GM21515 (cell line): ENCODE data around the gene PPP6R3.

ENCODE experiments used
- ATAC-seq: cut with Tn5 transposase; IDR thresholded peaks from one replicate; pipeline ENCODE4 v1.9.1; 2021; ENCODE audit not compliant: unreplicated experiment

The PPP6R3 gene

DNA sequence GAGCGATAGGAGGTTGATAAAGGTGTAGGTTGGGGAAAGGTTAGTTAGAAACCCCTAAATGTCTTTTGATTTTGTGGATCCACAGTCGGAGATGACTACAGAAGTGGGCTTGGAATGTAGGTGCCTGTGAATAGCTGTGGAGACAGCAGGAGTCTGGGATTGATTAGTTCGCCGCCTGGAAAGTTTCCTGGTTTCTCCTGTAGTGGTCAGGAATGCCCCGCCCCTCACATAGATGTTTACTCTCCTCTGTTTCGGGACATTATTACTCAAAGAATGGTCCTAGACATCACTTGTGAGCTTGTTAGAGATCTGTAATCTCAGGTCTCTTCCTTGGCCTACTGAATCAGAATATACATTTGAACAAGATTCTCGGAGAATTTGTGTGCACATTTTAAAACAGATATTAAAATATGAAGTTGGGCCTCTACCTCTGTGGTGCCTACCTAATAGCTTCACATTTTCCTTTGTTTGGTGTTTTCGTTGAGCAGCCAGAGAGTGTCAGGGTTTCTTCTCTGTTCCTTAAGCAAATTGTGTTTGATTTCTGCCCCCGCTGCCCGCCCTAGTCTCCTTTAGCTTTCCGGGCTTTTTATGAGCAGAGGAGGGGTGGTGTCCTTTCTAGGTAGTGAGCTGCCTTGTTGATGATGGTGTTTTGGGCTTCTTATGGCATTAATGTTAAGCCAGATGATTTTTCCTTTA is 89.4 kb downstream of the PPP6R3 start:
- no peak for ATAC-seq

GRCh38 chr11:68550485-68550817 is 89.9 kb downstream of the PPP6R3 start:
- ATAC-seq, result no peak

- ATAC-seq, result no peak
These were observed 90.7 kb downstream of the PPP6R3 start for GRCh38 chr11:68551223-68551622.

DNA sequence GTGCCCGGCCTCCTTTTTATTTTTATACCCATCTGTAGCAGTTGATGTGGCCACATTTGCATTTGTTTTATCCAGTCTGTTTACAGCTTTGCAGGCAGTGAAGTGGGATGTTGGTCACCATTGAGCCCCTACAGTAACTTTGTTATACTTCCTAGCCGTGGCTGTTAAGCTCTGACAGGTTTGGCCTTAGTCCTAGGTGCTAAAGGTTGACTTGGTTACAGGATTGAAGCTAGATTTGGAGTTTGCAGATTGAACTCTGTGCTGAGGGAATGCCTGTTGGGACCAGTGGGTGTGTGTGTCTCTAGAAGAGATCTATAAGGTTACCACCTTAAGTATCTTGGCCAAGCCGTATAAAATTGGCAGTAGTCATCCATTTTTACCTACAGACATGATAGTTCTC is 91.2 kb downstream of the PPP6R3 start:
- ATAC-seq, result no peak

DNA sequence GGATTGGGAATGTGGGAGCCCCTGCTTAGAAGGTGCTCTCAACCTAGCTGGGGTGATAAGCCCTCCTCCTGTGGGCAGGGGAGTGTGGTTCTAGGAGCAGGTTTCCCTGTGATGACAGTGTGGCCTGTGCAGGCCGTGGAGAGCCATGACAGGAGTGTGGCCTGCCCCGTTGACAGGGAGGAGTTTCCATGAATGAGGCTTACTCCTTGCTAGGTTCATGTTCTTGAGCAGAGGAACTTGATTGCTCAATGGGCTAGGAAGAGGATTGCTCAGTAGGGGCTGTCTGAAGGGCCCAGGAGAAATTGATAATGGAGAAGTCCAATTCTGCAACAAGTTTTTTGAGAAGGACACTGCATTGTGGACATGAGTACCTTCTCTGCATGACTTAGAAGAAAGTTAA is 92.0 kb downstream of the PPP6R3 start:
- no peak for ATAC-seq

DNA sequence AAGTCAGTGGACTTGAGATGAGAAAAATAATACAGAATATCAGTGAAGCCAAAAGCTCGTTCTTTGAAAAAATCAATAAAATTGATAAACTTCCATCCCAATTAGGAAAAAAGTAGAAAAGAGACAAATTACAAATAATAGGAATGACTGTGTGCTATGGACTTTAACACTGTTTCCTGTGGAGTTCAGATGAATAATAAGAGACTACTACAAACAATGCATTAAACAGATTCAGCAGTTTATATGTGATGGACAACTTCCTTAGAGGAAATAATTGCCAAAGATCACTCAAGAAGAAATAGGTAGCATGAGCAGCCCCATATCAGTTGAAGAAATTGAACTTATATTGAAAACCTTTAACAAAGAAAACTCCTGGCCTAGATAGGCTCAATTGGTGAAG is 99.7 kb downstream of the PPP6R3 start:
- no peak for ATAC-seq

GRCh38 chr11:68563454-68563853 is 102.9 kb downstream of the PPP6R3 start:
- no peak for ATAC-seq

- ATAC-seq, result no peak
These were observed 103.7 kb downstream of the PPP6R3 start for GRCh38 chr11:68564261-68564660.

DNA sequence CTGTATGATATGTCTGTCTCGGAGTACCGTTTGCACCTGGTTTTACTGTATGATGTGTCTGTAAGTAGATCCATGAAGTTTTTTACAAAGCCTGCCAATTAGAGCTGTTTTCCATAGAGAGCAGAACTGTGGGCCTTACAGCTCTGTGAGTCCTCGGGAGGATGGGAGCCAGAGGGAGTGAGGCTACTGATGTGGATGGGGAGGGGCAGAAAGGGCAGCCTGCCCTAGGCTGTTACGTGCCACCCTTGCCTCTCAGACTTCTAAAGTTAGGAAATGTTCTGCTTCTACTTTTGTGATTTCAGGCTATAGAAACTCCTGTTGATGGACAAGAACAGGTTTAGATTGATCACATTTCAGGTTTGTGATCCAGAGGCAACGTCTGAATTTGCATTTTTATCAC is 105.2 kb downstream of the PPP6R3 start:
- no peak for ATAC-seq

DNA sequence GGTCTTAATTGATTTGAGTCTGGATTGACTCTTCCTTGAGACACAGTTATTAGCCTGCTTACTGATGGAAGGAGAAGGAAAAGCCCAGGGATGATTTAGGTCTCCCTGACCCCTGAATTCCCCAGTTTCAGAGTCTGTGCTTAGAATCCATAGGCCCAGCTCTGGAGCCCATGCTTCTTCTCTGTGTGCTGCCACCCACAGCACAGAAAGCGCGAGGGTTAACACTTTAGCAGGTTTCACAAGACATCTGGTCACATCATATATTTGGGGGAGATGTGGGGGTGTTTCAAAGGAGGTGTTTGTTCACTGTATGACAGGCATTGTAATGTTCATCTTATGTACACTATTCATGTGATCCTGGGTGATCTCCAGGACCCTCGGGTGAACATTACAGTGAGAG is 107.0 kb downstream of the PPP6R3 start:
- no peak for ATAC-seq

- ATAC-seq, result peak; percentile 64
These were observed 108.8 kb downstream of the PPP6R3 start for GRCh38 chr11:68569357-68569756.

GRCh38 chr11:68570691-68571090 is 110.1 kb downstream of the PPP6R3 start:
- no peak for ATAC-seq

GRCh38 chr11:68574308-68574707 is 113.8 kb downstream of the PPP6R3 start:
- no peak for ATAC-seq

DNA sequence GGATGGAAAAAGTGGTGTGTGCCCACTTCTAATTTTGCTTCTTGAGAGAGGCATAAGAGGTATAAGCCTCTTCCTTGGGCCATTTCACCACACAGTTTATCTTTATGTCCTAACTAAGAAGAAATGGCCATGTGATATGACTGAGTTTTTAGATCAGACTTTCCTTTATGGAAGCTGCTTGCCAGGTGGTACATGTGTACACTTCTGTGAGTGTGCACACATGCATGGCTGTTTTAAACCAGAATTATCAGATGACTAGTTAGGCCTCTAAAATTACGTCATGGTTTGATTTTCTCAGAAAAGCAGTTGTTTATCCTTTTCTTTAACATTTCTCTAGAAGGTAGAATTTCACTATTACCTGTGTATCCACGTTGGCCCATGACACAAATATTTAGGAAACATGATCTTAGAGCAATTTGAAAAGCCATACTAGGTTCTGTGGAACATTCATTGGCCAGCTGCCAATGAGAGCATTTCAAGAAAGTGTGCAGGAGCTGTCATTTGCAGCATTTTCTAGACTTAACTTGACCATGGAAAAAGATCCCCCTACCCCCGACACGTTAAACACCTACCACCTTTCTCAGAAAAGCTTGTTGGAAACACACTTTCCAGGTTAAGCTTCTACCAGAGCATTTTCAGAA is 114.6 kb downstream of the PPP6R3 start:
- ATAC-seq, result no peak

DNA sequence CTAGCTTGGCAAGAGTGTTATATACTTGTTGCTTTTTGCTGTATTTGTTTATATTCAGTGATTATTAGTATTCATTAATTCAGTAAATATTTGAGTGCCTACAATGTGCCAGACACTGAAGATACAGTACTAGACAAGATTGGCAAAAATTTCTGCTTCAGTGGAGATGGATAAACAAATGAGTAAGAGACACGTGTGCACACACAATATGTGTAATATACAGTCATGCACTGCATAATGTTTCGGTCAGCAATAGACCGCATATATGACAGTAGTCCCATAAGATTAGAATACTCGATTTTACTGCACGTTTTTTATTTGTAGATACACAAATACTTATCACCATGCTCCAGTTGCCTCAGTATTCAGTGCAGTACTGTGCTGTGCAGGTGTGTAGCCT is 118.9 kb downstream of the PPP6R3 start:
- ATAC-seq, result no peak

DNA sequence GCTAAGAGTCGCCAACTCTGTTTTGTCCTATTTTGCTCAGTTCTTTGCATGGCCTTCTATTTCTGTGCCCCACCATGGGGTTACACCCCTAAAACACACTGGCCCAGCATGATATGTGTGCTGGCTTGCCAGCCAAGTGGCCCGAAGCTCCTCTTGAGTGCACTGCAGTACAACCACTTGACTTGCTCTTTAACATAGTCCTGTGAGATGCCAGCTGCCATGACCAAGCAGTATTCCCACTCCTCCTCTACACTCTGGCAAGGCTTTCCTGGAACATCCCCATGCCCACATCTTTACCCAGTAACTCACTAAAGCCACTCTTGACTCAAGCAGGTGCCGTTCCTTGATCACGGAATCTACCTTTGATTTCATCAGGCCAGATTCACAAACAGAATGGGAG is 120.9 kb downstream of the PPP6R3 start:
- ATAC-seq, result no peak

DNA sequence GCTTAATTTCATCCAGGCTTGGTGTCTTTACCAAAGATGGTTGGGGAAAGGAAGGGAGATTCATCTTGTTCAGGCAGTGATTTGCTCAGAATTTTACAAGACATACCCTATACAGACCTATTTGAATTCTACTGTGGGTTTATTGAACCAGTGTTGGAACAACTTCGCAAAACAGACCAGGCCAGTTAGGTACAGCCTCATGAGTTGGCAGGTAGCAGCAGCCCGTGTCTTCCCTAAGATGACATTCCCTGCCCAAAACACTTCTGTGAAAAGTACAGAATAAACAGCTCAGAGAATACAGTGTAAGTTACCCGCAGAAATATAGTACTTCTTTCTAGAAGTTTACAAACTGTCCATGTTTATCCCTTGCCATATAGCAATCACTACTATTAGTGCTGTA is 121.3 kb downstream of the PPP6R3 start:
- ATAC-seq, result no peak

DNA sequence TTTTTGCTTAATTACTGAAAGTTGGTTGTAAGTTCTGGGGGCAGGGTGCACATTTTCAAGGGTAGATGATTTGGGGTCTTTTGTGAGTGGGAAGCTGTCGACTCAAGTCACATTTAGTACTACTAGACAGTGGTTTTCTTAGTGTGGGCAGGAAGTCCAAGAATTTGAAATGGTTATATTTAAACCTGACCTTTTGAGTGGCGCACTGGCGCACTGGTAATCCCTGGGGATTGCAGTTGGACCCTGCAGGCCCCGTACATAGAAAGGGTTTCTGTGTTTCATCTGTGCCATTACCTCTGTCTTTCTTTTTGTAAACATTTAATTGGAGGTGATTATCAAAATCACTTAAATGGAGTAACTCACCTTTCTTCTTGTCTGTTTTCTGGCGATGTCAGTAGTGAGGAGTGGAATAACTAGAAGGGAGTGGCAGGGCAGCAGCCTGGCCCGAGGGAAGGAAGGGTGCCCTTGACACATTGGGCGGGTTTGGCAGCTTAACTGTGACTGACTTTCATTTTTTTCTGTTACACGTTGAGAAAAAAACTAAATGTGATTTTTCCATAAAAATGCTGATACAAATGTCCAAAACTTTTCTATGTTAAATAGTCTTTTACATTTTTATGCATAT is 122.0 kb downstream of the PPP6R3 start:
- no peak for ATAC-seq

GRCh38 chr11:68583041-68583446 is 122.5 kb downstream of the PPP6R3 start:
- ATAC-seq, result no peak

GRCh38 chr11:68584097-68584496 is 123.5 kb downstream of the PPP6R3 start:
- ATAC-seq, result no peak

DNA sequence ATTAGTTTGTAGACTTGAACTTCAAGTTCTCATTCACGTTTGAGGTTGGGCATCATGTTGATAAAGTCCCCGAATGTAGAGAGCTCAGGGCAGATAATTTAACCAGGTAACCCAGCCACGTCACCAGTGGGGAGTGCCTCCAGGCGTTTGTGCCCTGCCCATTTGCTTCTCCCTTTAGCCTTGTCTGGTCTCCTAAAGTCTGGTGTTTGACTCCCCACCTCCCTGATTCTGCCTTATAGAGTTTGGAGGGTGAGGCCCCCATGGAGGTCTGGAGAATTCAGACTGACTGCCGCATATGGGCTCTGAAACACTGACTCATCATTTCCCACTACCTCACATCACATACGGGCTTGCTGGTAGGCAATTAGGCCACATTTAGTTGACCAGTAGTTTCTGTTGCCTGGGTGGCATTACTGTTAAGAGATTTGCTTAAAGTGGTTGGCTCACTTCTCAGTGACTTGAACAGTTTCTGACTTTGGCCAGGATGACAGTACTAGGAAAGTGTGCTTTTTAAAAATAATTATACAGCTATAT is 124.5 kb downstream of the PPP6R3 start:
- no peak for ATAC-seq

GRCh38 chr11:68589547-68590216 is 129.1 kb downstream of the PPP6R3 start:
- no peak for ATAC-seq
